HEK293 (cell line): Measurements from ENCODE around the gene DMD.

Experiments used
- CTCF ChIA-PET: fragments of 350-600 bp; formaldehyde crosslinking; extraction: SDS; loops from one replicate; lab custom pipeline; 2021; ENCODE audit warnings: antibody characterized with exemption; lab: Yijun Ruan, JAX
- POLR2A ChIA-PET: fragments of 300-600 bp; formaldehyde crosslinking; extraction: SDS; loops from one replicate; lab custom pipeline; 2020; ENCODE audit warnings: antibody characterized with exemption, inconsistent platforms; lab: Yijun Ruan, JAX
- H3K27ac ChIP-seq: fragments of 200-500 bp; sonication (Bioruptor generic); 2 replicates; pipeline ENCODE4 v1.5.1; 2014; ENCODE audit warnings: low read depth, low read length, control low read depth, inconsistent platforms; ENCODE audit errors: extremely low read depth
- H3K36me3 ChIP-seq, 2 experiments: fragments of 200-500 bp in 1 of 2; sonication (Bioruptor generic) in 1 of 2; 1 replicate in 1 of 2; 2 replicates in 1 of 2; pipeline ENCODE4 v1.5.1; 2014 to 2017; ENCODE audit warnings: inconsistent platforms in 2 of 2, low read length in 2 of 2; ENCODE audit not compliant: control insufficient read depth in 2 of 2, insufficient read depth in 1 of 2
- H3K4me1 ChIP-seq: fragments of 200-500 bp; sonication (Bioruptor generic); 2 replicates; pipeline ENCODE4 v1.5.1; 2014; ENCODE audit warnings: mild to moderate bottlenecking, low read length, inconsistent platforms; ENCODE audit not compliant: control insufficient read depth, insufficient read depth
- H3K4me3 ChIP-seq: 2 replicates; pipeline ENCODE4 v1.5.1; 2011; ENCODE audit warnings: low read depth, mild to moderate bottlenecking, control low read depth, low read length, moderate library complexity
- H3K9me3 ChIP-seq: fragments of 200-500 bp; sonication (Bioruptor generic); 2 replicates; pipeline ENCODE4 v1.5.1; 2014; ENCODE audit warnings: low read depth, low read length, inconsistent platforms; ENCODE audit not compliant: control insufficient read depth, insufficient read depth
- BCL11A ChIP-seq: fragments of 450-650 bp; formaldehyde crosslinking; IDR thresholded peaks from 2 replicates; pipeline ENCODE4 v1.5.1; 2016; ENCODE audit warnings: low read depth, missing biosample characterization, missing genetic modification characterization
- GLIS2 ChIP-seq: fragments of 450-650 bp; formaldehyde crosslinking; IDR thresholded peaks from 2 replicates; pipeline ENCODE4 v1.5.1; 2016; ENCODE audit warnings: missing biosample characterization, missing genetic modification characterization
- MYNN ChIP-seq: fragments of 450-650 bp; formaldehyde crosslinking; IDR thresholded peaks from 2 replicates; pipeline ENCODE4 v1.5.1; 2016; ENCODE audit warnings: missing biosample characterization, missing genetic modification characterization, borderline replicate concordance
- SCRT2 ChIP-seq: fragments of 450-650 bp; formaldehyde crosslinking; IDR thresholded peaks from 2 replicates; pipeline ENCODE4 v1.5.1; 2016; ENCODE audit warnings: missing biosample characterization, missing genetic modification characterization
- ZNF121 ChIP-seq: fragments of 450-650 bp; formaldehyde crosslinking; IDR thresholded peaks from 2 replicates; pipeline ENCODE4 v1.5.1; 2016; ENCODE audit warnings: missing biosample characterization, missing genetic modification characterization
- ZNF132 ChIP-seq: fragments of 450-650 bp; formaldehyde crosslinking; IDR thresholded peaks from 2 replicates; pipeline ENCODE4 v1.5.1; 2017; ENCODE audit warnings: missing biosample characterization, missing genetic modification characterization, borderline replicate concordance
- ZNF138 ChIP-seq: fragments of 450-650 bp; formaldehyde crosslinking; IDR thresholded peaks from 2 replicates; pipeline ENCODE4 v1.5.1; 2016; ENCODE audit warnings: missing biosample characterization, missing genetic modification characterization, borderline replicate concordance
- ZNF362 ChIP-seq: fragments of 450-650 bp; formaldehyde crosslinking; IDR thresholded peaks from 2 replicates; pipeline ENCODE4 v1.5.1; 2016; ENCODE audit warnings: missing biosample characterization, missing genetic modification characterization
- ZNF404 ChIP-seq: fragments of 450-650 bp; formaldehyde crosslinking; IDR thresholded peaks from 2 replicates; pipeline ENCODE4 v1.5.1; 2017; ENCODE audit warnings: missing biosample characterization, missing genetic modification characterization
- ZNF426 ChIP-seq: fragments of 450-650 bp; formaldehyde crosslinking; IDR thresholded peaks from 2 replicates; pipeline ENCODE4 v1.5.1; 2017; ENCODE audit warnings: missing biosample characterization, missing genetic modification characterization, mild to moderate bottlenecking, inconsistent platforms, moderate library complexity
- ZNF433 ChIP-seq: fragments of 450-650 bp; formaldehyde crosslinking; IDR thresholded peaks from 2 replicates; pipeline ENCODE4 v1.5.1; 2016; ENCODE audit warnings: missing biosample characterization, missing genetic modification characterization, low read depth
- ZNF544 ChIP-seq: fragments of 450-650 bp; formaldehyde crosslinking; IDR thresholded peaks from 2 replicates; pipeline ENCODE4 v1.5.0; 2017; ENCODE audit warnings: missing biosample characterization, missing genetic modification characterization
- ZNF571 ChIP-seq: fragments of 450-650 bp; formaldehyde crosslinking; IDR thresholded peaks from 2 replicates; pipeline ENCODE4 v1.5.0; 2017; ENCODE audit warnings: missing biosample characterization, missing genetic modification characterization
- ZNF660 ChIP-seq: fragments of 450-650 bp; IDR thresholded peaks from 2 replicates; pipeline ENCODE4 v1.5.1; 2018; ENCODE audit warnings: missing biosample characterization, mild to moderate bottlenecking, missing genetic modification characterization
- ZNF707 ChIP-seq: fragments of 450-650 bp; formaldehyde crosslinking; IDR thresholded peaks from 2 replicates; pipeline ENCODE4 v1.5.1; 2016; ENCODE audit warnings: missing biosample characterization, missing genetic modification characterization
- ZSCAN5A ChIP-seq: fragments of 450-650 bp; formaldehyde crosslinking; IDR thresholded peaks from 2 replicates; pipeline ENCODE4 v1.5.1; 2016; ENCODE audit warnings: missing biosample characterization, missing genetic modification characterization
- TF ChIP-seq, protein P1 (sequence below): fragments of 450-650 bp; formaldehyde crosslinking; IDR thresholded peaks from 2 replicates; pipeline ENCODE4 v1.5.1; 2016; ENCODE audit warnings: missing biosample characterization, missing genetic modification characterization
- TF ChIP-seq, protein P2 (sequence below): fragments of 450-650 bp; formaldehyde crosslinking; IDR thresholded peaks from 2 replicates; pipeline ENCODE4 v1.5.1; 2016; ENCODE audit warnings: missing biosample characterization, missing genetic modification characterization, borderline replicate concordance

The DMD gene

DNA sequence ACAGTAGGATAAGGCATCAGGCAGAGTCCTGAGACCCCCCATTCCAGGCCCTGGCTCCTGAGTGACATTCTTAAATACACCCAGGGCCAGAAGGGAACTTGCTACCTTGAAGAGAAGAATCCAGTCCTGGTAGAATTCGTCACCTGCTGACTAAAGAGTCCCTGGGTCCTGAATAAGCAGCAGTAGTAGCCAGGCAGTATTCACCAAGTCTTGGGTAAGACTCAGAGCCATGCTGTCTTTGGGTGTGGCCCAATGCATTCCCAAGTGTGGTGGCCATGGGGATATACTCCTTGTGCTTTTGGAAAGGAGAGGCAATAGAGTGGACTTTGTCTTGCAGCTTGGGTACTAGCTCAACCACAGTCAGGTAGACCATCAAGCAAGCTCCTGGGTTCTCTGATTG, 359.1 kb downstream of the DMD start:
- CTCF ChIA-PET: no interaction called here
- Histone ChIP-seq H3K36me3 (no peaks in the 10 kb centered on the region), H3K9me3 (no peaks in the 10 kb centered on the region), H3K27ac (no peak overlapping the region), H3K4me1 (no peaks in the 10 kb centered on the region), H3K4me3 (no peak overlapping the region)
- POLR2A ChIA-PET: no interaction called here
- TF ChIP-seq ZNF362 (tag by site-specific recombination): no peak

DNA sequence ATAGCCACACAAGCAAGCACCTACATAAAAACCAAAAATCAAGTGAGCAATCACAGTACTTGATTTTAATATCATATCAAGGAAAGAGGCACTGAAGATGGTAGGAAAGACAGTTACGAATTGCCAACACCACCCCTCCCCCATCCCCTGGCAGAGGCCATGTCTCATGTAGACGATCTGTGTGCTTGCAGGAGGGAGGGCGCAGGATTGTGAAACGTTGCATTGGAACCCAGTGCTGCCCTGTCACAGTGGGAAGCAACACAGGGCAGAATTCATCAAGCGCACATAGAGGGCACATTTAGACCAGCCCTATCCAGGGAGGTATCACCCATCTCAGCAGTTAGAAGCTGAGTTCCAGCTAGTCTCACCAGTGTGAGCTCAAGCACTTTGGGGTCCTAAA, 359.8 kb downstream of the DMD start:
- CTCF ChIA-PET: no interaction called here
- no peak for TF ChIP-seq ZNF138 (tag by site-specific recombination)
- no peak for TF ChIP-seq ZNF544 (tag by site-specific recombination)
- TF ChIP-seq, protein P1, sequence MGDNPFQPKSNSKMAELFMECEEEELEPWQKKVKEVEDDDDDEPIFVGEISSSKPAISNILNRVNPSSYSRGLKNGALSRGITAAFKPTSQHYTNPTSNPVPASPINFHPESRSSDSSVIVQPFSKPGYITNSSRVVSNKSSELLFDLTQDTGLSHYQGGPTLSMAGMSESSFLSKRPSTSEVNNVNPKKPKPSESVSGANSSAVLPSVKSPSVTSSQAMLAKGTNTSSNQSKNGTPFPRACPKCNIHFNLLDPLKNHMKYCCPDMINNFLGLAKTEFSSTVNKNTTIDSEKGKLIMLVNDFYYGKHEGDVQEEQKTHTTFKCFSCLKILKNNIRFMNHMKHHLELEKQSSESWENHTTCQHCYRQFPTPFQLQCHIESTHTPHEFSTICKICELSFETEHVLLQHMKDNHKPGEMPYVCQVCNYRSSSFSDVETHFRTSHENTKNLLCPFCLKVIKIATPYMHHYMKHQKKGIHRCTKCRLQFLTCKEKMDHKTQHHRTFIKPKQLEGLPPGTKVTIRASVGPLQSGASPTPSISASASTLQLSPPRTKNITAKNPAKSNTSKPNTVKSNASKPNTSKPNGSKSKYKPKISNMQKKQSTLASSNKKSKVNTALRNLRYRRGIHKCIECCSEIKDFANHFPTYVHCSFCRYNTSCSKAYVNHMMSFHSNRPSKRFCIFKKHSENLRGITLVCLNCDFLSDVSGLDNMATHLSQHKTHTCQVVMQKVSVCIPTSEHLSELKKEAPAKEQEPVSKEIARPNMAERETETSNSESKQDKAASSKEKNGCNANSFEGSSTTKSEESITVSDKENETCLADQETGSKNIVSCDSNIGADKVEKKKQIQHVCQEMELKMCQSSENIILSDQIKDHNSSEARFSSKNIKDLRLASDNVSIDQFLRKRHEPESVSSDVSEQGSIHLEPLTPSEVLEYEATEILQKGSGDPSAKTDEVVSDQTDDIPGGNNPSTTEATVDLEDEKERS (tag by site-specific recombination): no peak
- TF ChIP-seq MYNN (tag by site-specific recombination): no peak

GRCh38 chrX:32847921-32848320, 363.4 kb downstream of the DMD start:
- Histone ChIP-seq H3K36me3 (no peaks in the 10 kb centered on the region), H3K27ac (no peak overlapping the region), H3K9me3 (no peaks in the 10 kb centered on the region), H3K4me1 (no peaks in the 10 kb centered on the region), H3K4me3 (no peak overlapping the region)
- POLR2A ChIA-PET: no interaction called here
- CTCF ChIA-PET: interaction anchor here (1.2 kb wide), 1 partner anchor 16 kb away, joined by 3 read pairs; no protein-coding TSS in a partner anchor
- TF ChIP-seq SCRT2 (no peak), BCL11A (no peak), ZNF404 (no peak), ZNF707 (no peak), ZNF426 (no peak), ZNF660 (tag by site-specific recombination) (no peak), ZSCAN5A (tag by site-specific recombination) (no peak), ZNF571 (tag by site-specific recombination) (no peak)
- TF ChIP-seq, all 188 proteins: peak for 0

More for the DNA sequence above, 359.8 kb downstream of the DMD start:
- Histone ChIP-seq H3K36me3 (no peaks in the 10 kb centered on the region), H3K27ac (no peak overlapping the region), H3K4me1 (no peaks in the 10 kb centered on the region), H3K9me3 (no peaks in the 10 kb centered on the region), H3K4me3 (no peak overlapping the region)
- POLR2A ChIA-PET: no interaction called here

DNA sequence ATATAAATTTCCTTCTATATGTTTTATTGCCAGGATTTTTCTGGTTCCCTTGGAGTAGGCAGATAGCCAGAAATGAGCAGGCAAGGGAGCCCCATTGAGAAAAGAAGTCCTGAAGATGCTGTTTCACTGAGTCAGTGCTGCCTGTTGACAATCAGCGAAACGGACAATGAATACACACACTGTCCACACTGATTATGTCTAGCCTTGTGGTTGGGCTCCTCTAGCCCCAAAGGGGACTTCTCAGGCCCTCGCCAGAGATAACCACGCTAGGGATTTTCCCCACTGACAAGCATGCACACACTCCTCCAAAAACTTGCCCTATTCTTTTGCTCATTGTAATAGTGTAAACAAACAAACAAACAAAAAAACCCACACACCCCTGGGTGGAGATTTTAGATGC, 369.3 kb downstream of the DMD start:
- POLR2A ChIA-PET: no interaction called here
- H3K4me1 ChIP-seq: no peaks in the 10 kb centered on the region
- no peak overlapping the region for H3K4me3 ChIP-seq
- no peaks in the 10 kb centered on the region for H3K9me3 ChIP-seq
- H3K36me3 ChIP-seq: no peaks in the 10 kb centered on the region
- CTCF ChIA-PET: no interaction called here
- H3K27ac ChIP-seq: no peak overlapping the region
- TF ChIP-seq ZNF132: no peak
- no peak for TF ChIP-seq ZNF121
- TF ChIP-seq GLIS2 (tag by site-specific recombination): no peak
- no peak for TF ChIP-seq ZNF707
- TF ChIP-seq ZNF433 (tag by site-specific recombination): no peak
- TF ChIP-seq, protein P2, sequence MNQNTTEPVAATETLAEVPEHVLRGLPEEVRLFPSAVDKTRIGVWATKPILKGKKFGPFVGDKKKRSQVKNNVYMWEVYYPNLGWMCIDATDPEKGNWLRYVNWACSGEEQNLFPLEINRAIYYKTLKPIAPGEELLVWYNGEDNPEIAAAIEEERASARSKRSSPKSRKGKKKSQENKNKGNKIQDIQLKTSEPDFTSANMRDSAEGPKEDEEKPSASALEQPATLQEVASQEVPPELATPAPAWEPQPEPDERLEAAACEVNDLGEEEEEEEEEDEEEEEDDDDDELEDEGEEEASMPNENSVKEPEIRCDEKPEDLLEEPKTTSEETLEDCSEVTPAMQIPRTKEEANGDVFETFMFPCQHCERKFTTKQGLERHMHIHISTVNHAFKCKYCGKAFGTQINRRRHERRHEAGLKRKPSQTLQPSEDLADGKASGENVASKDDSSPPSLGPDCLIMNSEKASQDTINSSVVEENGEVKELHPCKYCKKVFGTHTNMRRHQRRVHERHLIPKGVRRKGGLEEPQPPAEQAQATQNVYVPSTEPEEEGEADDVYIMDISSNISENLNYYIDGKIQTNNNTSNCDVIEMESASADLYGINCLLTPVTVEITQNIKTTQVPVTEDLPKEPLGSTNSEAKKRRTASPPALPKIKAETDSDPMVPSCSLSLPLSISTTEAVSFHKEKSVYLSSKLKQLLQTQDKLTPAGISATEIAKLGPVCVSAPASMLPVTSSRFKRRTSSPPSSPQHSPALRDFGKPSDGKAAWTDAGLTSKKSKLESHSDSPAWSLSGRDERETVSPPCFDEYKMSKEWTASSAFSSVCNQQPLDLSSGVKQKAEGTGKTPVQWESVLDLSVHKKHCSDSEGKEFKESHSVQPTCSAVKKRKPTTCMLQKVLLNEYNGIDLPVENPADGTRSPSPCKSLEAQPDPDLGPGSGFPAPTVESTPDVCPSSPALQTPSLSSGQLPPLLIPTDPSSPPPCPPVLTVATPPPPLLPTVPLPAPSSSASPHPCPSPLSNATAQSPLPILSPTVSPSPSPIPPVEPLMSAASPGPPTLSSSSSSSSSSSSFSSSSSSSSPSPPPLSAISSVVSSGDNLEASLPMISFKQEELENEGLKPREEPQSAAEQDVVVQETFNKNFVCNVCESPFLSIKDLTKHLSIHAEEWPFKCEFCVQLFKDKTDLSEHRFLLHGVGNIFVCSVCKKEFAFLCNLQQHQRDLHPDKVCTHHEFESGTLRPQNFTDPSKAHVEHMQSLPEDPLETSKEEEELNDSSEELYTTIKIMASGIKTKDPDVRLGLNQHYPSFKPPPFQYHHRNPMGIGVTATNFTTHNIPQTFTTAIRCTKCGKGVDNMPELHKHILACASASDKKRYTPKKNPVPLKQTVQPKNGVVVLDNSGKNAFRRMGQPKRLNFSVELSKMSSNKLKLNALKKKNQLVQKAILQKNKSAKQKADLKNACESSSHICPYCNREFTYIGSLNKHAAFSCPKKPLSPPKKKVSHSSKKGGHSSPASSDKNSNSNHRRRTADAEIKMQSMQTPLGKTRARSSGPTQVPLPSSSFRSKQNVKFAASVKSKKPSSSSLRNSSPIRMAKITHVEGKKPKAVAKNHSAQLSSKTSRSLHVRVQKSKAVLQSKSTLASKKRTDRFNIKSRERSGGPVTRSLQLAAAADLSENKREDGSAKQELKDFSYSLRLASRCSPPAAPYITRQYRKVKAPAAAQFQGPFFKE (tag by site-specific recombination): no peak
